Measurements from ENCODE around the gene SLC30A3.

The SLC30A3 gene

GRCh38 chr2:27262379-27263286 lies at the start of gene SLC30A3:
Gene SLC30A3 (minus strand): TSS chr2:27263047. CDS start chr2:27262906, 141 bp downstream.
- ChIA-PET POLR2A (interaction anchor here (1.1 to 2.3 kb wide), 5 partner anchors 10 to 191 kb away, joined by 3 to 9 read pairs (median 4); partner anchors contain the start of gene OST4), CTCF (interaction anchor here (0.5 to 1.3 kb wide), 4 partner anchors 11 to 1467 kb away, joined by 3 to 5 read pairs (median 4); no protein-coding TSS in a partner anchor)
- peak; percentile 68 for DNase-seq (ENCODE audit: extremely low spot score)
- TF ChIP-seq FOXK2 (IDR thresholded peaks at IDR 0.05), result no peak
- TF ChIP-seq CTBP1 (IDR thresholded peaks at IDR 0.05; ENCODE audit: borderline replicate concordance), result no peak
- no peak for TF ChIP-seq SUZ12 (IDR thresholded peaks at IDR 0.05)
- no peak for TF ChIP-seq FOXM1 (IDR thresholded peaks at IDR 0.05; ENCODE audit: borderline replicate concordance)
- no peak for TF ChIP-seq NFRKB (IDR thresholded peaks at IDR 0.05)
- no peak for TF ChIP-seq ZNF384 (IDR thresholded peaks at IDR 0.05)
- TF ChIP-seq LEF1 (IDR thresholded peaks at IDR 0.05; ENCODE audit: borderline replicate concordance), result no peak
- no peak for TF ChIP-seq FOXA1 (IDR thresholded peaks at IDR 0.05)
- no peak for TF ChIP-seq TARDBP (IDR thresholded peaks at IDR 0.05)

GRCh38 chr2:27312152-27312551 lies 49.3 kb upstream of the SLC30A3 start:
- ChIA-PET CTCF (no interaction called here), POLR2A (interaction anchor here (0.7 kb wide), 1 partner anchor 93 kb away, joined by 3 read pairs; no protein-coding TSS in a partner anchor)

GRCh38 chr2:27309651-27310050 lies 46.8 kb upstream of the SLC30A3 start:
- ChIA-PET POLR2A (interaction anchor here (0.9 kb wide), 1 partner anchor 14 kb away, joined by 3 read pairs; no protein-coding TSS in a partner anchor), CTCF (interaction anchor here (0.6 to 0.7 kb wide), 2 partner anchors 10 to 41 kb away, joined by 3 read pairs; no protein-coding TSS in a partner anchor)
- TF ChIP-seq ARNT (IDR thresholded peaks at IDR 0.05) (no peak), PKNOX1 (IDR thresholded peaks at IDR 0.05) (no peak), NFRKB (IDR thresholded peaks at IDR 0.05) (no peak), FOXK2 (IDR thresholded peaks at IDR 0.05) (no peak), LEF1 (IDR thresholded peaks at IDR 0.05; ENCODE audit: borderline replicate concordance) (no peak), FOXM1 (IDR thresholded peaks at IDR 0.05; ENCODE audit: borderline replicate concordance) (no peak), SUZ12 (IDR thresholded peaks at IDR 0.05) (no peak), HDGF (IDR thresholded peaks at IDR 0.05; ENCODE audit: borderline replicate concordance) (no peak), TARDBP (IDR thresholded peaks at IDR 0.05) (no peak), ELF4 (IDR thresholded peaks at IDR 0.05) (no peak)
- no peak for DNase-seq (ENCODE audit: extremely low spot score)

More at GRCh38 chr2:27312152-27312551, 49.3 kb upstream of the SLC30A3 start:
- no peak for TF ChIP-seq ZNF384 (IDR thresholded peaks at IDR 0.05)
- TF ChIP-seq PKNOX1 (IDR thresholded peaks at IDR 0.05), result no peak
- no peak for TF ChIP-seq SP1 (IDR thresholded peaks at IDR 0.05)
- no peak for TF ChIP-seq LEF1 (IDR thresholded peaks at IDR 0.05; ENCODE audit: borderline replicate concordance)
- TF ChIP-seq SUZ12 (IDR thresholded peaks at IDR 0.05), result no peak
- TF ChIP-seq FOXK2 (IDR thresholded peaks at IDR 0.05), result no peak
- no peak for TF ChIP-seq BHLHE40 (IDR thresholded peaks at IDR 0.05; ENCODE audit: borderline replicate concordance)
- no peak for TF ChIP-seq HDGF (IDR thresholded peaks at IDR 0.05; ENCODE audit: borderline replicate concordance)
- TF ChIP-seq ELF4 (IDR thresholded peaks at IDR 0.05), result no peak
- no peak for TF ChIP-seq NFRKB (IDR thresholded peaks at IDR 0.05)
- no peak for TF ChIP-seq L3MBTL2 (conservative IDR thresholded peaks at IDR 0.05)
- no peak for TF ChIP-seq CTBP1 (IDR thresholded peaks at IDR 0.05; ENCODE audit: borderline replicate concordance)
- TF ChIP-seq TARDBP (IDR thresholded peaks at IDR 0.05), result no peak
- no peak for TF ChIP-seq FOXA1 (IDR thresholded peaks at IDR 0.05)
- TF ChIP-seq ARNT (IDR thresholded peaks at IDR 0.05), result no peak
- TF ChIP-seq FOXM1 (IDR thresholded peaks at IDR 0.05; ENCODE audit: borderline replicate concordance), result no peak
- DNase-seq (ENCODE audit: extremely low spot score), result no peak

- POLR2A ChIA-PET, result no interaction called here
- TF ChIP-seq FOXA1 (IDR thresholded peaks at IDR 0.05) (no peak), ARNT (IDR thresholded peaks at IDR 0.05) (no peak), SUZ12 (IDR thresholded peaks at IDR 0.05) (no peak), NFRKB (IDR thresholded peaks at IDR 0.05) (no peak), LEF1 (IDR thresholded peaks at IDR 0.05; ENCODE audit: borderline replicate concordance) (no peak), ELF4 (IDR thresholded peaks at IDR 0.05) (no peak), TARDBP (IDR thresholded peaks at IDR 0.05) (no peak), SP1 (IDR thresholded peaks at IDR 0.05) (no peak), FOXM1 (IDR thresholded peaks at IDR 0.05; ENCODE audit: borderline replicate concordance) (no peak), L3MBTL2 (conservative IDR thresholded peaks at IDR 0.05) (no peak), CTBP1 (IDR thresholded peaks at IDR 0.05; ENCODE audit: borderline replicate concordance) (no peak), PKNOX1 (IDR thresholded peaks at IDR 0.05) (no peak), BHLHE40 (IDR thresholded peaks at IDR 0.05; ENCODE audit: borderline replicate concordance) (no peak), ZNF384 (IDR thresholded peaks at IDR 0.05) (no peak), FOXK2 (IDR thresholded peaks at IDR 0.05) (no peak), HDGF (IDR thresholded peaks at IDR 0.05; ENCODE audit: borderline replicate concordance) (no peak)
- CTCF ChIA-PET, result no interaction called here
- DNase-seq (ENCODE audit: extremely low spot score), result no peak
These were observed 45.6 kb upstream of the SLC30A3 start, which contains the start of gene UCN for GRCh38 chr2:27308359-27308881. Gene UCN (minus strand): TSS chr2:27308445. CDS start chr2:27307895, 550 bp downstream.

Measured in HEK293T (cell line).